ENCODE results near the gene NDEL1.

- TF ChIP-seq KLF10 (tag by site-specific recombination; IDR thresholded peaks at IDR 0.05) (no peak), ZNF416 (tag by site-specific recombination; IDR thresholded peaks at IDR 0.05) (no peak), CTCF (tag by site-specific recombination; IDR thresholded peaks at IDR 0.05) (no peak), KLF9 (tag by site-specific recombination; IDR thresholded peaks at IDR 0.05; ENCODE audit: low read depth) (no peak), ZNF274 (IDR thresholded peaks at IDR 0.05; ENCODE audit: low read length) (no peak), ZNF274 (tag by site-specific recombination; IDR thresholded peaks at IDR 0.05; ENCODE audit: borderline replicate concordance) (no peak), ZNF16 (tag by site-specific recombination; IDR thresholded peaks at IDR 0.05; ENCODE audit: low read depth) (no peak), ZBTB10 (tag by site-specific recombination; IDR thresholded peaks at IDR 0.05) (no peak), PATZ1 (tag by site-specific recombination; IDR thresholded peaks at IDR 0.05) (no peak), ZNF24 (tag by site-specific recombination; IDR thresholded peaks at IDR 0.05) (no peak), ZNF561 (tag by site-specific recombination; IDR thresholded peaks at IDR 0.05; ENCODE audit: borderline replicate concordance) (no peak)
Measured at GRCh38 chr17:8494021-8494420, 58.3 kb downstream of the NDEL1 start.

Data from HEK293 (cell line).